GM15510 (cell line): ENCODE data around the gene MGA.

Experiments used
- POLR2A ChIP-seq: IDR thresholded peaks from 3 replicates; pipeline ENCODE4 v1.6.1; 2011; ENCODE audit warnings: borderline replicate concordance; ENCODE audit not compliant: insufficient read length; ENCODE audit errors: extremely low read depth

Gene MGA

DNA sequence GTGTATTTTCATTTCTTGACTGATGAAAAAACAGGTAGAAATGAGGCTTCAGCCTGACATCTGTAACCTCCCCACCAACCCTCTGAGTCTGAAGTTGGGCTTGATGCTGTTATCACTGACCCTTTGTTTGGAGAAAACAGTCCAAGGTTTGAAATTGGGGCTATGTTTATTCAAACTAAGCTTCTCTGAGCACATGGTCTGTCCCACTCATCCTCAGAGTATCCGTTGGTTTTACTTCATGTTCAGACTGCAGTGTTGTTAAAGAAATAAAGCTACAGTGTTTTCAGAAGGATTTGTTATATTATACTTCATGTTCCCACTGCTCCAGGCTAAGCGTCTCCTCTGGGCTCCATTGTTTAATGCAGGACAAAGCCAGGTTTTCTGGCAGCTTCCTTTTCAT, 120.1 kb downstream of the MGA start:
- no peak for TF ChIP-seq POLR2A

- no peak for TF ChIP-seq POLR2A
Observed at GRCh38 chr15:41780727-41781126, 120.5 kb downstream of the MGA start.

DNA sequence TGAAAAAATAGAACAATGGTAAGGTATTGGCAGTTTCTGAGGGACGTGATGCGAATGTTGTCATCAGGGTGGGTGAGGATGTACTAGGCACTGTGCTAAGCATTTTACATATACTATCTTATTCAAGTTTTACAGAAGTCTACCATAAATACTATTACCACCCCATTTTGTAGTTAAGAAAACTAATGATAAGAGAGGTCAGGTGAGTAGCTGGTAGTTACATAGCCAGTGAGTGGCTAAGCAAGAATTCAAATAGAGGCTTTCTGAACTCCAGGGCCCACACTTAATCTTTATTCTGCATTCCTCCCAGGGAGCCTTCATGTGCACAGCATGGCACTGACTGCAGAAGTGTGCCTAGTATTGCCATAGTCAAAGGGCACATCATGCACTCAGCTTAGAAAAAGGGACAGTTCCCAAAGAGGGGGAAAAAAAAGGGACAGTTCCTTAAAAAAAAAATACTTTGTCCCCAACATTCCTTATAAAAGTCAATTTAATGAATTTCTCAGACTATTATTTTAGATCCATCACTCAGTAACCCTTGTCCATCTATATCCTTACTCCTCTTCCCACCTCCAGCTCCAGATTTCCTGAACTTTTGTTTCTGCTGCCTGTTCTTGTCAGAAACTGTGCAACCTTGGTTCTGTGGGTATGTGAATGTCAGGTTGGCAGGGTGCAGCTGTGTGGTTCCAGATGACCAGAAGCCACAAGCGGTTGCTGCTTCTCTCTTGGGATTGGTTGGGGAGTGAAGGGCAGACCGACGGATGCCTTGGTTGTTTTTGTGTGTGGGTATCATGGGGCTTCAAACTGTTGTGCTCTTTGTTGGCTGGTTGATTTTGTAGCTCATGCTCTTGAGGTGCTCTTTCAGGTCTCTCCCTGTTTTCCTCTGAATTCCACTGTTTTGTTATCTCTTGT, 122.4 kb downstream of the MGA start:
- no peak for TF ChIP-seq POLR2A

DNA sequence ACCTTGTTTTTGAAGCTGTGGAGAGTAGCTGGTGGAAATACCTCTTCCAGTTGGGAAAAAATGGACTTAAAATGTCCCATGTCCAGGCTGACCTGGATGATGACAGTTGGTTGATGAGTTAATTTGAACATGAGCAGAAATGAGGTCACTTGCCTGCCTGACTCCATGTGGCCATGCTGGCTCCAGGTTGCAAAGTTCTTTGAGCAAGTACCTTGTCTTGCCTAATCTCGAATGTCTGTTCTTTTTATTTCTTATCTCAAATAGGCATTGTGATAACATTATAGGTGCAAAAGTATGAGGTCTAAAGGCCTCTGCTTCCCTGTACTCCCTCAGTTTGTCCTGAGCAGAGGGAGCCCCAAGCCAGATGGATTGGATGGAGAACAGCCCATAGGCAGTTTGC, 123.1 kb downstream of the MGA start:
- TF ChIP-seq POLR2A, result no peak

DNA sequence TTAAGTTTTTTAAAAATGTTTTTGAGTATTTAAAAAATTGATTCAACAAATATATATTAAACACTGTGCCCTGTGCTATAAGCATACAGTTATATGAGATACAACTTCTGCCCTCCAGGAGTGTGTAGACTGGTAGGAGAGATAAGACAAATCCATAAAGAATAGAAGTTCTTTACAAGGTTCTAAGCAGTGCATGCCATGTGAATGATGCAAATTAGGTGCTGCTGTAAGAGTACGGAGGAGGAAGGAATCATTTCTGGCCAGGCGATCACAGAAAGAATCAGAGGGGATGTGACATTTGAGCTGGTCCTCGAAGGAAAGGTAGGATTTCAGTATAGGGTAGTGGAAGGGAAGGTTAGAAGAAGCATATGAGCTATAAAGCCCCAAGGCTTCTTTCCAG, 128.1 kb downstream of the MGA start:
- no peak for TF ChIP-seq POLR2A

GRCh38 chr15:41789236-41789635, 129.0 kb downstream of the MGA start:
- no peak for TF ChIP-seq POLR2A

GRCh38 chr15:41789662-41790061, 129.5 kb downstream of the MGA start:
- TF ChIP-seq POLR2A, result no peak

GRCh38 chr15:41790169-41790568, 130.0 kb downstream of the MGA start:
- TF ChIP-seq POLR2A, result no peak

DNA sequence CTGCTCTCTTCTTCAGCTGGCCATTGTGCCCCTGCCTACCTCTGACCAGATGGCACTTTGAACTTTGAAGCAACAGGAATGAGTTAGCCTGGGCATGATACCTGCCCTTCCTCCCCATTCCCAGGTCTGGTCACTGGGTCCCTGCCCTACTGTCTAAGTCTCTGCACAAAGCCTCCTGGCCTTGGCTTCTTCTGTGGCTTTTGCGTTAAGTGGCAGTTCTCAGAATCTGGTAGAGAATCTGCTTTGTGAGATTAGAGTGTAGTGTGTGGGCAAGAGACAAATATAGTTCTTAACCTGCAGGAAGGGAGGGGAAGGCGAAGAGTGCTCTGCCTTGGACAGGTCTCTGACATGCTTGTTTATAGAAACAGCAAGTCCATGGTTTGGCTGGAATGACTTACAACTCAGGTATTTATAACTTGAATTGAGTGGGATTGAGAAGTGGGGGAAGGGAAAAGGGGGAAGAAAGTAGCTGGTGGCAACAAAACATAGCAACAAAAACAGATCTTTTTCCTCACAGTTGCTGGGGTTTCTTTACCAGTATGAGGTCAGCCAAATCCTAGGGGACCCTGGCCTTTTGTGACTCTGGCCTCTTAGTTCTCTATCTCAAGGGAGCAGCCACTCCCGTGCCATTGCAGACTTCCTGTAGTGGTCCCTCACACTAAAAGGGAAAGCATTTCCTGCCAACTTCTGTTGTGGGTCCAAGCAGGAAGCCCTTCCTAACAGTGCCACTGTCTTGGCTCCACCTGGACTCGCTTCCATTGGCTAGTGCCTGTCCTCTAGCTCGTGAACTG, 130.7 kb downstream of the MGA start:
- TF ChIP-seq POLR2A, result no peak

DNA sequence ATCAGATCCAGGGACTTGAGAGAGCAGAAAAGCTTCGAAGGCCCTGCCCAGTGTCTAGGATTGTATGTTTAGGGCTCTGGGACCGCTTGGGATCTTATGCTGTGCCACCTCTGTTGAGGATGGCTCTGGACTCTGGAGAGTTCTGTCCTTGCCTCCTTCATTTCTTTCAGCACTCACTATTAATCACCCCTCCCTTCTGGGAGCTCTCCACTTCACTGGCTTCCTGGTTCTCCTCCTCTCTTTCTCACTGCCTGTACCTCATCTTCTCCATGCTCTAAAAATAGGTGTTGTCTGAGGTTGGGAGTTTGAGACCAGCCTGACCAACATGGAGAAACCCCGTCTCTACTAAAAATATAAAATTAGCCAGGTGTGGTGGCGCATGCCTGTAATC, 131.3 kb downstream of the MGA start:
- no peak for TF ChIP-seq POLR2A

GRCh38 chr15:41792000-41792637, 131.9 kb downstream of the MGA start:
- TF ChIP-seq POLR2A, result no peak

DNA sequence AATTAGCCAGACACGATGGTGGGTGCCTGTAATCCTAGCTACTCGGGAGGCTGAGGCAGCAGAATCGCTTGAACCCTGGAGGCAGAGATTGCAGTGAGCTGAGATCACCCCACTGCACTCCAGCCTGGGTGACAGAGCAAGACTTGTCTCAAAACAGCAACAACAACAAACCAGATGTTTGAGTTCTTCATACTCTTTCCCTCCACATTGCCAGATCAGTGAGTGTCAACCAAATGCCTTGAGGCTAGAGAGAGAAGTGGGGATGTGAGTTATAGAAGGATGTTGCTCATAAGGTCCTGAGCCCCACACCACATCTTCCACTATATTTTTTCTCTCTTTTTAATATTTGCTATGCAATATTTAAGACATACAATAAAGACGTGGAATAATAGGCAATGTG, 133.9 kb downstream of the MGA start:
- TF ChIP-seq POLR2A, result no peak

GRCh38 chr15:41795996-41796856, 136.0 kb downstream of the MGA start:
- no peak for TF ChIP-seq POLR2A

DNA sequence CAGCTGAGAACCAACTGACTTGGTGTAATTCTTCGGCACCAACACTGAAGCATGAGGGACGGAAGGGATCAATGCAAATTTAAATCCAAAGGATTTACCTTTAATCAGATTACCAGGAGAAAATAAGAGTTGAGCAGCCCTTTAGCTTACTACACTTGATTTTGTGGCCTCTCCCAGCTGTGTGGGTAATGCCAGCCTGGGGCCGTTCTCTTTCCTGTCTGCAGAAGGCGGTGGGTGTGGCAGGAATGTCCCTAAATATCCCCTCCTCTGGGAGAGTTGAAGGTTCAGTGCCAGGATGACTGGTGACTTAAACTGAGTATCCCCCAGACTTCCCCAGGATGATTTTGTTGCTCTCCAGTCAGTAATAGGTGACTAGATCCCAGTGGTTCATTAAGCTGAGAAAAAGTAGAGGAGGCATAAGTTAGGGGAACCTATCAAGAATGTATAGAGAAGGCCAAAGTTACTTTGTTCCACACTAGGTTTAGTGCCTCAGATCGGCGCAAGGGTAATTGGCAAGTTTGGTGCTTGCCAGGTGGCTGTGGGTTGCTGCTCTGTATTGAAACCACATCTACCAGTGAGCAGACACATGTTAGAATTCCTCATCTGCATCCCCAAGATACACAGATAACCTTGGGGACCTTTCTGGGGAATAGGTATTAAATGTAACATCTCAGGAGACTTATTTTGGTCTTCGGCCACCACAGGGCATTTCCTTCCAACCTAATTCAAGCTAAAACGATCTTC, 137.2 kb downstream of the MGA start:
- TF ChIP-seq POLR2A, result no peak
